ENCODE measurements around the gene KCNH3.

Gene KCNH3

DNA sequence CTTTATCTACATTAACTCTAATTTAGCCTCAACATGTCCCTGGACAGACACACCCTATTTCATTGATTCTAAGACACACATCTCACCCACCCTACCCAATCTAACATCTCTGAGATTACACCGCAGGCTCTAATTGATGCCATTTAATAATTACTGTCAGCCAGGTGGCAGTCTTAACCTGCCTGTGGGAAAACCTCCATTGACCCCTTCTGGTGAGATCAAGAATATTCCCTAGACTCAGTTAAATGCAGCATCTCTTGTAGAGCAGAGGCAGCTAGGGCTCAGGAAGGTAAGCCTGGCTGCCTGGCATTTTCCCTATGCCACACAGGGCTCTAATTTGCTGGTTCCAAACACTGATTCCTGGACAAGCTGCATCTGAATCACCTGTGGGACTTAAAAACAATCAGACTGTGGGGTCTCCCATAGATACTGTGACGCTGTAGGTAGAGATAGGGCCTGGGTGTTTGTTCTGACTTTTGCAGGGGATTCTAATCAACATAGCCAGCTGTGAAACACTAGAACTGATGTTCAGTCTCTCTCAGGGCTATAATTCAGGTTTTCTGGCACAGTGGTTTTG is 14.8 kb downstream of the KCNH3 start:
- H3K27me3 ChIP-seq (ENCODE audit: insufficient read depth, low read length): peaks cover 7% of the 10 kb centered on the region
- H3K4me3 ChIP-seq (ENCODE audit: low read length): no peak overlapping the region
- no peaks in the 10 kb centered on the region for H3K9me3 ChIP-seq (ENCODE audit: low read length)
- H3K36me3 ChIP-seq (ENCODE audit: insufficient read depth, low read length): peaks cover 16% of the 10 kb centered on the region
- H2AFZ ChIP-seq (ENCODE audit: low read depth, low read length): no peak overlapping the region
- peaks cover 12% of the 10 kb centered on the region for H3K4me1 ChIP-seq (ENCODE audit: insufficient read depth, low read length)

DNA sequence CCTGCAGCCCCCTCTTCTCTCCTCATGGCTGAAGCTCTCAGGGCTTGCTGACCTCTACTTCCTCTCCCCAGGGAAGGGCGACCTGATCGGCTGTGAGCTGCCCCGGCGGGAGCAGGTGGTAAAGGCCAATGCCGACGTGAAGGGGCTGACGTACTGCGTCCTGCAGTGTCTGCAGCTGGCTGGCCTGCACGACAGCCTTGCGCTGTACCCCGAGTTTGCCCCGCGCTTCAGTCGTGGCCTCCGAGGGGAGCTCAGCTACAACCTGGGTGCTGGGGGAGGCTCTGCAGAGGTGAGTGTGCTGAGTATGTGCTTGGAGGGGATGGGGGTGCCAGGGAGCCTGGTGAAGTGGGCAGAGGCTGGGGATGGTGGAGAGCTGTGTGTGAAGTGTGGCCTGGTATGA is 15.4 kb downstream of the KCNH3 start:
- Histone ChIP-seq H3K4me3 (ENCODE audit: low read length) (no peak overlapping the region), H3K36me3 (ENCODE audit: insufficient read depth, low read length) (peaks cover 22% of the 10 kb centered on the region), H3K4me1 (ENCODE audit: insufficient read depth, low read length) (peaks cover 12% of the 10 kb centered on the region), H2AFZ (ENCODE audit: low read depth, low read length) (no peak overlapping the region), H3K27me3 (ENCODE audit: insufficient read depth, low read length) (peaks cover 5% of the 10 kb centered on the region), H3K9me3 (ENCODE audit: low read length) (no peaks in the 10 kb centered on the region)

GRCh38 chr12:49555631-49556390 is 17.0 kb downstream of the KCNH3 start:
- no peaks in the 10 kb centered on the region for H3K27me3 ChIP-seq (ENCODE audit: insufficient read depth, low read length)
- H3K36me3 ChIP-seq (ENCODE audit: insufficient read depth, low read length): peaks cover 37% of the 10 kb centered on the region
- no peak overlapping the region for H3K4me3 ChIP-seq (ENCODE audit: low read length)
- H3K4me1 ChIP-seq (ENCODE audit: insufficient read depth, low read length): peaks cover 11% of the 10 kb centered on the region
- H2AFZ ChIP-seq (ENCODE audit: low read depth, low read length): no peak overlapping the region
- H3K9me3 ChIP-seq (ENCODE audit: low read length): no peaks in the 10 kb centered on the region

GRCh38 chr12:49556391-49557186 is 17.8 kb downstream of the KCNH3 start:
- H3K4me3 ChIP-seq (ENCODE audit: low read length): no peak overlapping the region
- peaks cover 44% of the 10 kb centered on the region for H3K36me3 ChIP-seq (ENCODE audit: insufficient read depth, low read length)
- peaks cover 9% of the 10 kb centered on the region for H3K4me1 ChIP-seq (ENCODE audit: insufficient read depth, low read length)
- no peaks in the 10 kb centered on the region for H3K27me3 ChIP-seq (ENCODE audit: insufficient read depth, low read length)
- no peak overlapping the region for H2AFZ ChIP-seq (ENCODE audit: low read depth, low read length)
- H3K9me3 ChIP-seq (ENCODE audit: low read length): no peaks in the 10 kb centered on the region

GRCh38 chr12:49557187-49557916 is 18.5 kb downstream of the KCNH3 start:
- peaks cover 9% of the 10 kb centered on the region for H3K4me1 ChIP-seq (ENCODE audit: insufficient read depth, low read length)
- peaks cover 52% of the 10 kb centered on the region for H3K36me3 ChIP-seq (ENCODE audit: insufficient read depth, low read length)
- no peak overlapping the region for H3K4me3 ChIP-seq (ENCODE audit: low read length)
- no peaks in the 10 kb centered on the region for H3K9me3 ChIP-seq (ENCODE audit: low read length)
- no peaks in the 10 kb centered on the region for H3K27me3 ChIP-seq (ENCODE audit: insufficient read depth, low read length)
- H2AFZ ChIP-seq (ENCODE audit: low read depth, low read length): no peak overlapping the region

GRCh38 chr12:49557917-49558215 is 19.0 kb downstream of the KCNH3 start:
- Histone ChIP-seq H3K36me3 (ENCODE audit: insufficient read depth, low read length) (peaks cover 57% of the 10 kb centered on the region), H3K4me3 (ENCODE audit: low read length) (no peak overlapping the region)

GRCh38 chr12:49558526-49558925 is 19.7 kb downstream of the KCNH3 start:
- Histone ChIP-seq H3K4me3 (ENCODE audit: low read length) (no peak overlapping the region), H3K4me1 (ENCODE audit: insufficient read depth, low read length) (peaks cover 9% of the 10 kb centered on the region), H3K36me3 (ENCODE audit: insufficient read depth, low read length) (peaks cover 64% of the 10 kb centered on the region), H3K27me3 (ENCODE audit: insufficient read depth, low read length) (no peaks in the 10 kb centered on the region), H3K9me3 (ENCODE audit: low read length) (no peaks in the 10 kb centered on the region), H2AFZ (ENCODE audit: low read depth, low read length) (no peak overlapping the region)

More at GRCh38 chr12:49557917-49558215, 19.0 kb downstream of the KCNH3 start:
- Histone ChIP-seq H2AFZ (ENCODE audit: low read depth, low read length) (no peak overlapping the region), H3K4me1 (ENCODE audit: insufficient read depth, low read length) (peaks cover 9% of the 10 kb centered on the region), H3K9me3 (ENCODE audit: low read length) (no peaks in the 10 kb centered on the region), H3K27me3 (ENCODE audit: insufficient read depth, low read length) (no peaks in the 10 kb centered on the region)

DNA sequence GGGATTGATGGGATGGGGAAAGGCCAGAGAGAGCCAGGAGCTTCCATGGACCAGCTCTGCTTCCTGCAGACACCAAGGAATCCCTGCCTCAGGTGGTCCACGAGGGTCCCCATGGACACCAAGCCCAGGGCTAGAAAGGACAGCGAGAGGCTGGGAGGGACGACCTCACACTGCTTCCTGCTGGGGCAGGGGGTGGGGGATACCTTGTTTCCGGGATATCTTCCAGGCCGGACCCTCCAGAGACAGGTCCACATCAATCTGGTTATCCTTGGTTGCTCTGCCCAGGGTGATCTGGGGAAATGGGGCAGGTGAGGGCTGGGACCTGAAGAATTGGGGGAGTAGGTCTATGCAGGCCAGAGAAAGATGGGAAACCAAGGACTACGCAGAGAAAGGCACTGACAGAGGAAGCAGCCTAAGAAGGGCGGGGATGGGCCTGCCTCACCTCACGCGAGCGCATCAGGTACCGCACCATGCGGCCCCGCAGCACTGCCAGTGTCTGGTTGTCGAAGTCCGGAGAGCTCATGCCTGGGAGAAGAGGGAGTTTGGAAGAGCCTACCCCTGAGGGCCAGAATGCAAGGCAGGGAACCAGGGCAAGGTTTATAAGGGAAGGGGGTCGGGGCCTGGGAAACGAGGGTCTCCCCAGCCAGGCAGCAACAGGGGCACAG is 20.3 kb downstream of the KCNH3 start:
- Histone ChIP-seq H2AFZ (ENCODE audit: low read depth, low read length) (no peak overlapping the region), H3K4me1 (ENCODE audit: insufficient read depth, low read length) (peaks cover 4% of the 10 kb centered on the region), H3K9me3 (ENCODE audit: low read length) (no peaks in the 10 kb centered on the region), H3K27me3 (ENCODE audit: insufficient read depth, low read length) (no peaks in the 10 kb centered on the region), H3K36me3 (ENCODE audit: insufficient read depth, low read length) (peaks cover 70% of the 10 kb centered on the region), H3K4me3 (ENCODE audit: low read length) (no peak overlapping the region)

DNA sequence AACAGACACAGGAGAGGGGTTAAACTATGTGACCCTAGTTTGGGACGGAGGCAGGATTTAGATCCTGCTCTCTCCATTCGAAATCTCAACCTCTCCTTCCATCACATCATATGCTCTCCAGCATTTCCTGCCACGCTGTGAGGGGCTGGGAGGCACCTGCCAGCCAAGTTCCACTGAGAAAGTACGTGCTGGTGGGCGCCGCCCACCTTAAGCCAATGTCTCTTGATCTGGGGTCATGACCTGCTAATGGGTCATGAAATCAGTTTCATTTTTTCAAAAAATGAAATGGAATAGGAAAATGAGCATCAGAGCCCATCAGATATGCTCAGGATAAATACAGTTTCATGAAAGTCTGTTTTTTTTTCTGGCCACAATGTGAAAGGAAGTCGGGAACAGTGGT is 21.9 kb downstream of the KCNH3 start:
- Histone ChIP-seq H3K9me3 (ENCODE audit: low read length) (no peaks in the 10 kb centered on the region), H2AFZ (ENCODE audit: low read depth, low read length) (no peak overlapping the region), H3K27me3 (ENCODE audit: insufficient read depth, low read length) (no peaks in the 10 kb centered on the region), H3K36me3 (ENCODE audit: insufficient read depth, low read length) (peaks cover 76% of the 10 kb centered on the region), H3K4me1 (ENCODE audit: insufficient read depth, low read length) (no peaks in the 10 kb centered on the region), H3K4me3 (ENCODE audit: low read length) (no peak overlapping the region)

GRCh38 chr12:49562233-49562632 is 23.4 kb downstream of the KCNH3 start:
- H3K4me3 ChIP-seq (ENCODE audit: low read length): no peak overlapping the region
- H3K4me1 ChIP-seq (ENCODE audit: insufficient read depth, low read length): peaks cover 7% of the 10 kb centered on the region
- H3K9me3 ChIP-seq (ENCODE audit: low read length): no peaks in the 10 kb centered on the region
- no peak overlapping the region for H2AFZ ChIP-seq (ENCODE audit: low read depth, low read length)
- peaks cover 74% of the 10 kb centered on the region for H3K36me3 ChIP-seq (ENCODE audit: insufficient read depth, low read length)
- H3K27me3 ChIP-seq (ENCODE audit: insufficient read depth, low read length): no peaks in the 10 kb centered on the region

DNA sequence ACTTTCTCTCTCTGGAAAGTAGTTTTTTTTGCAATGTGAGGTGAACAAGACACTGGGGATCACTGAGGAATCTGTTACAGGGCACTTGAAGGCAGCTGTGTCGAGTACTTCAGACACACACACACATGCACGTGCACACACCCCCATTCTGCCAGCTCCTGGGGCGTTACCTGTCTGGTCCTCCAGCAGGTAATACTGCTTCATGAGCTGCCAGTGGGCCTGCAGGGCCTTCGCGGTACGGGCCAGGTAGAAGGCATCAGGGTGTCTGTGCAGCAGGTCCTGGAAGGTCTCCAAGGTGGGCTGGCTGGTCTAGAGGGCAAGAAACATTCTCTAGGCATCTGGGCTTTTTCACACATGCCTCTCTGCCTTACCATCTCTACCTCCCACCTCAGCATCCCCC is 24.0 kb downstream of the KCNH3 start:
- no peaks in the 10 kb centered on the region for H3K9me3 ChIP-seq (ENCODE audit: low read length)
- H3K4me1 ChIP-seq (ENCODE audit: insufficient read depth, low read length): peaks cover 11% of the 10 kb centered on the region
- no peak overlapping the region for H2AFZ ChIP-seq (ENCODE audit: low read depth, low read length)
- H3K27me3 ChIP-seq (ENCODE audit: insufficient read depth, low read length): no peaks in the 10 kb centered on the region
- H3K4me3 ChIP-seq (ENCODE audit: low read length): no peak overlapping the region
- H3K36me3 ChIP-seq (ENCODE audit: insufficient read depth, low read length): peaks cover 70% of the 10 kb centered on the region

GRCh38 chr12:49563951-49564685 is 25.3 kb downstream of the KCNH3 start:
- Histone ChIP-seq H3K36me3 (ENCODE audit: insufficient read depth, low read length) (peaks cover 58% of the 10 kb centered on the region), H2AFZ (ENCODE audit: low read depth, low read length) (no peak overlapping the region), H3K9me3 (ENCODE audit: low read length) (no peaks in the 10 kb centered on the region), H3K27me3 (ENCODE audit: insufficient read depth, low read length) (no peaks in the 10 kb centered on the region), H3K4me3 (ENCODE audit: low read length) (no peak overlapping the region), H3K4me1 (ENCODE audit: insufficient read depth, low read length) (peaks cover 15% of the 10 kb centered on the region)
